GM19351 (cell line): Measurements from ENCODE around the gene PSPN.
"Not testable (repeated sequence)": the region's sequence is repeated elsewhere in the genome, so short reads cannot be mapped to it uniquely, and the experiment has no call there.

Experiments
- ATAC-seq: cut with Tn5 transposase; IDR thresholded peaks from one replicate; pipeline ENCODE4 v1.9.1; 2021; ENCODE audit warnings: mild to moderate bottlenecking, moderate library complexity; ENCODE audit not compliant: unreplicated experiment

Gene PSPN

GRCh38 chr19:6402837-6403608, 27.3 kb upstream of the PSPN start:
- no peak for ATAC-seq

DNA sequence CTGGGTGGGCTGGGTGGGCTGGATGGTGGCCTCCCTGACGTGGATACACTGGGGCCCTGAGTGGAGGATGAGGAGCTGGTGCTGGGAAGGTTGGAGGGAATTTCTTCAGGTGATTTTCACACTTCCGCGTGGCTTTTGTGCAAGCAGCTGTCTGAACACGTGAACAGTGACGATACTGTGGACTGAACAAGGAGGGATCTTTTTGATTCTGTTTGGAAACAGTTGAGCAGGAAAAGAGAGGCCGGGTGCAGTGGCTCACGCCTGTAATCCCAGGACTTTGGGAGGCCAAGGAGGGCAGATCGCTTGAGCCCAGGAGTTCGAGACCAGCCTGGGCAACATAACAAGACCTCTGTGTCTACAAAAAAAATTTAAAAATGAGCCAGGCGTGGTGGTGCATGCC, 26.3 kb upstream of the PSPN start:
- ATAC-seq: no peak

- not testable (repeated sequence) for ATAC-seq
These were observed 24.6 kb upstream of the PSPN start for GRCh38 chr19:6400062-6400944.

DNA sequence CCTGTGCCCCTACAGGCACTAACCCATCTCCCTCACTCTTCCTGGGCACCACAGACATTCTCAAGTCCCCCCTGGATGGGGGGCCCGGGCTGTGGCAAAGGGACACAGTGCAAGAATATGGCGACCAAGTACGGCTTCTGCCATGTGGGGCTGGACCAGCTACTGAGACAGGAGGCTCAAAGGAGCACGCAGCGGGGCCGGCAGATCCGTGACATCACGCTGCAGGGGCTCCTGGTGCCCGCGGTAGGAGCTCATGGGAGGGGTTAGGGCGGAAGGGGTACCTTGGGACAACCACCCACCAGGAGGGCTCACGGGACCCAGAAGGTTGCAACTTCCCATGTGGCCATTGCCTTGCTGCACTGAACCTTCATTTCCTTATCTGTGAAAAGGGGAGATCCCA, 20.6 kb upstream of the PSPN start:
- ATAC-seq: no peak

DNA sequence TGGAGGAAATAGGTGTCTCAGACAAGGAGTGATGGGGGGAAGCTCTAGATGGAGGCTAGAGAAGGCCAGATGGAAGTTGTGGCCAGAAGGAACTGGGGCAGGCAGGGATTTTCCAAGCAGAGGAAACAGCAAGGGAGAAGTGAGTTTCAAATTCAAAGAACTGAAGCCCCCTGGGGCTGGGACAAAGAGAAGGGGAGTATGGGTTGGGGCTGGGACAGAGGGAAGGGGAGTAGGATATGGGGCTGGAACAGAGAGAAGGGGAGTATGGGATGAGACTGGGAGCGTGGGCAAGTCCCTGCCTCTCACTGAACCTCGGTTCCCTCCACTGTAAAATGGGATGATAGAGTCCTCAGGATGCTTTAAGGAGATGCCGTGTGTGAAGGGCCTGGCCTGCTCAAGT, 19.1 kb upstream of the PSPN start:
- ATAC-seq: no peak

- ATAC-seq: no peak
These were observed 18.3 kb upstream of the PSPN start for GRCh38 chr19:6393983-6394412.

- peak; percentile 86 for ATAC-seq
These were observed 17.6 kb upstream of the PSPN start, which contains the start of gene GTF2F1 for GRCh38 chr19:6393074-6393982. Gene GTF2F1, minus strand, starts transcription at chr19:6393164. Its CDS starts 169 bp downstream, at chr19:6392995.

DNA sequence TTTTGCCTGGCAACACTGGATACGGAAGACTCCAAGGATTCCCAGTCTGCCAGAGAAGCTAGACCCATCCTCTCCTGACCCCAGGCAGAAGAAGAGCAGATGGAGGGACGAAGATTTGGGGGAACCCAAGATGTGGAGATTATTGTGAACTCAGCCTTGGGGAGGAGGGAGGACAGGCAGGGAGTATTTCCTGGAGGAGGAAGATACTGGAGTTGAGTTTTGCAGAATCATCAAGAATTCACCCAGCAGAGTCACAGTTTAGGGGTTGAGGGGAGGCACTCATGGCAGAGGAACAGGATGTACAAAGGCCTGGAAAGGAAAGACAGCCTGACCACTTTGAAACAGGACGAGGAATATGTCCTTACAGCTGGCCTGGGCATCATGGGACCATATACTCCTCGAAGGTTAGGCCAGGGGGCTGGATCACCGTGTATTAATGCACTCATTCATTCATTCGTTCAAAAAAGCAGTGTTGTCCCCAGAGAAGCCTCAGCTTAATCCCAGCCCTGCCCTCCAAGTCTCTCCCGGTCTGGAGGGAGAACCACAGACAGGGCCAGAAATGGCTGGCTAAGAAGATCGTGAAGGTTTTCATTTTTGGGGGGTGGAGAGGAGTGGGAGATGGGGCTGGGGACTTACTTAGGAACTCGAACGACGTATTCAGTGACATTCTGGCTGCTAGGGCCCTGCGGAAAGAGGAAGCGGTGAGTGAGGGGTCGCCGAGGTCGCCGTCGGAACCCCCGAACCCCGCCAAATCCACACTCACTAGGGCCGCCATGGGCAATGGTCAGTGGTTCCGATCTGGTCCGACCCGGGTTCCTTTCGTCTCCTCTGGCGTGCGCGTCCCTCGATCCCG, 16.7 kb upstream of the PSPN start:
- no peak for ATAC-seq

DNA sequence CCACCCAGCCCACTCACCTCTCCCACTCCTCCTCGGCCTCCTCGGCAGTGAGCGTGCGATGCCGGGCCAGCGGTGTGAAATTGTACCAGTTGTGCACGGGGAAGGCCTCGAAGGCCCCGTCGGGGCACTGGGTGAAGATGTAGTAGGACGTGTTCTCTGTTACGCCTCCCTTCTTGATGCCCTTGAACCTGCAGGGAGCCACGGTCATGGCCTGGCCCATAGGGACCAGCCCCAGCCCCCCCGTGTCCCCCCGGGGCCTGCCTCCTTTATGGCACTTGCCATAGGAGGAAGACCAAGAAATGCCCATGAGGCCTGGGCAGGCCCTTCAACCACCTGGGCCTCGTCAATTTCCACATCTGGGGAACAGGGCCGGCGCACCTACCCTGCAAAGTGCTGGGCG, 11.6 kb upstream of the PSPN start:
- ATAC-seq: no peak

DNA sequence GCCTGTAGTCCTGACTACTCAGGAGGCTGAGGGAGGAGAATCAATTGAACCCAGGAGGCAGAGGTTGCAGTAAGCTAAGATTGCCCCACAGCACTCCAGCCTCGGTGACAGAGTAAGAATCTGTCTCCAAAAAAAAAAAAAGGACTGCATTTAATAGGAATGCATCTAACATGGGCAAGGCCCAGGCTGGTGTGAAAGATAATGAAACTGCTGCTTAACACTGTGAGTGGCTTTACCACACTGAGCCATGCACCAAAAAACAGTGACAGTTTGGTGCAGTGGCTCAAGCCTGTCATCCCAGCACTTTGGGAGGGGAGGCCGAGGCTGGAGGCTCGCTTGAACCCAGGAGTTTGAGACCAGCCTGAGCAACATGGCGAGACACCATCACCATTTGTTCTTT, 8.6 kb upstream of the PSPN start:
- no peak for ATAC-seq

DNA sequence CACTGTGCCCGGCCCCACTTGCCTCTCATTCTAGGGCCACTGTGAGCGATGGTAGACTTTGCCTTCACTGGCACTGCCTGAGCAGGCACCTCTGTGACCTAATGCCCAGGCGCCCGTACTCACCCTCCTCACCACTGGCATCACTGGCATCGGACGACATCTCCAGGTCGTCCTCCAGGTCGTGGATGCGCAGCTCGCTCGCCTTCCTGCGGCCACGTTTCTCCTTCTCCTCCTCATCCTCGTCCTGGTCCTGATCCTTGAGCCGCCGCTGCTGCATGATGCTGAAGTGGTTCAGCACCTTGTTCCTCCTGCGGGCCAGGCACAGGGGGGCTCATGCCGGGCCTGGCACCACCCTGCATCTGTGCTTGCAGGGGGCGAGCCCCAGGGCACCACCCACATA, 7.5 kb upstream of the PSPN start:
- no peak for ATAC-seq

- ATAC-seq: no peak
These were observed 5.5 kb upstream of the PSPN start for GRCh38 chr19:6381030-6381750.

- no peak for ATAC-seq
These were observed 4.0 kb upstream of the PSPN start for GRCh38 chr19:6379744-6380143.

GRCh38 chr19:6378486-6378885, 2.8 kb upstream of the PSPN start:
- no peak for ATAC-seq

GRCh38 chr19:6378041-6378440, 2.3 kb upstream of the PSPN start:
- ATAC-seq: no peak

- ATAC-seq: no peak
These were observed 918 bp upstream of the PSPN start for GRCh38 chr19:6376512-6377190.

DNA sequence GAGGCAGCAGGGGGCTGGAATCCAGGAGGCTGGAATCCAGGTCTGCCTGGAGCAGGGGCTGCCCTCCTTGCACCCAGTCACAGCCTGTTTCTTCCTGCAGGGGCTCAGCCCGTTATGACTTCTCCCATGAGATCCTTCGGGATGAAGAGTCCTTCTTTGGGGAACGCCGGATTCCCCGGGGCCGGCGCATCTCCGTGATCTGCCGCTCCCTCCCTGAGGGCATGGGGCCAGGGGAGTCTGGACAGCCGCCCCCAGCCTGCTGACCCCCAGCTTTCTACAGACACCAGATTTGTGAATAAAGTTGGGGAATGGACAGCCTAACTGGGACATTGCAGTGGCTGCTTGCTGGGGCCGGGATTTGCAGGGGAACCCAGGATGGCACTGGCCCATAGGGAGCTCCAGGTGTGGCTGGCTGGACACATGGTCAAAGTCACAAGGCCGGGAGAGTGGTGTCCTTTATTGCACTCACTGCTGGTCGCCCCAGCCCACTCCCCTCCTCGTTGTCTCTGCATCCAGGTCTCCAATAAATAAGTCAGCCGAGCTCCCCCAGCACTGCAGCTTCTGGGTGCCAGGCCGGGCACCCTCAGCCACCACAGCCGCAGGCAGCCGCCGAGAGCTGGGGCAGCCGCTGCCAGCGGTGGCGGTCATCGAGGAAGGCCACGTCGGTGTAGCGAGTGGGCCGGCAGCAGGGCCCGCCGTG, 872 bp downstream of the PSPN start:
- no peak for ATAC-seq

DNA sequence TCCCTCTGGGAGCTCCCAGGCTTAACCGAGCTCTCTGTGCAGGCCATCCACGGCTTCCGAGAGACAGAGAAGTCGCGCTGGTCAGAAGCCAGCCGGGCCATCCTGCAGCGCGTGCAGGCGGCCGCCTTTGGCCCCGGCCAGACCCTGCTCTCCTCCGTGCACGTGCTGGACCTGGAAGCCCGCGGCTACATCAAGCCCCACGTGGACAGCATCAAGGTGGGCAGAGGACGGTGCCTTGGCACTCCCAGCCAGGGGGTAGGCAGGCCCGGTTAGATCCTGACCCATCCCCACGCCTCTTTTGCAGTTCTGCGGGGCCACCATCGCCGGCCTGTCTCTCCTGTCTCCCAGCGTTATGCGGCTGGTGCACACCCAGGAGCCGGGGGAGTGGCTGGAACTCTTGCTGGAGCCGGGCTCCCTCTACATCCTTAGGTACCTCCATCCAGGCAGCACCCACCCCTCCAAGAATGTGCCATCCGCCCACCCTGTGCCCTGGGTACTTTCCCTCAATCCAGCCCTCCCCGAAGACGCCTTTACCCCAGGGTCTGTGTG, 1.5 kb downstream of the PSPN start:
- no peak for ATAC-seq
